GM12878 (cell line): ENCODE data around the gene ZBTB32. TPM values are rescaled to one million over a fixed set of nuclear protein-coding genes. Genes with fewer than 3 reads are reported as not detected.

Experiments
- BCL11A ChIP-seq: IDR thresholded peaks from 2 replicates; pipeline ENCODE4 v1.6.1; 2011; ENCODE audit warnings: low read depth, low read length
- BMI1 ChIP-seq: fragments of 450-650 bp; IDR thresholded peaks from 2 replicates; pipeline ENCODE4 v1.6.1; 2016; ENCODE audit warnings: mild to moderate bottlenecking, moderate library complexity, borderline replicate concordance
- BRCA1 ChIP-seq: IDR thresholded peaks from 2 replicates; pipeline ENCODE4 v1.6.1; 2011; ENCODE audit warnings: low read depth, low read length, improper control_type of control experiment
- CHD2 ChIP-seq: IDR thresholded peaks from 2 replicates; pipeline ENCODE4 v1.6.1; 2011; ENCODE audit warnings: low read depth, low read length, improper control_type of control experiment, borderline replicate concordance
- CREM ChIP-seq: IDR thresholded peaks from 2 replicates; pipeline ENCODE4 v1.6.1; 2014; ENCODE audit warnings: antibody characterized with exemption, low read depth
- EED ChIP-seq: sonication (generic); IDR thresholded peaks from 2 replicates; pipeline ENCODE4 v1.6.1; 2016; ENCODE audit warnings: antibody characterized with exemption, low read depth
- EGR1 ChIP-seq, 2 experiments: IDR thresholded peaks; 1 replicate in 1 of 2; 2 replicates in 1 of 2; pipeline ENCODE4 v1.6.1; 2011 to 2012; ENCODE audit warnings: low read depth in 2 of 2, low read length in 2 of 2, borderline replicate concordance in 1 of 2, mild to moderate bottlenecking in 1 of 2, moderate library complexity in 1 of 2
- ETV6 ChIP-seq, 2 experiments: fragments of 450-650 bp in 1 of 2; IDR thresholded peaks in 1 of 2; conservative IDR thresholded peaks in 1 of 2; 2 replicates each; pipeline ENCODE4 v1.6.1; 2014; ENCODE audit warnings: antibody characterized with exemption in 1 of 2, borderline replicate concordance in 1 of 2, low read depth in 1 of 2, mild to moderate bottlenecking in 1 of 2, moderate library complexity in 1 of 2
- NFIC ChIP-seq: IDR thresholded peaks from 2 replicates; pipeline ENCODE4 v1.6.1; 2012; ENCODE audit warnings: low read depth, mild to moderate bottlenecking, inconsistent platforms, low read length, moderate library complexity
- NFYA ChIP-seq: IDR thresholded peaks from 2 replicates; pipeline ENCODE4 v1.6.1; 2011; ENCODE audit warnings: low read depth, mild to moderate bottlenecking, low read length, improper control_type of control experiment, borderline replicate concordance
- NR2F1 ChIP-seq: fragments of 450-650 bp; conservative IDR thresholded peaks from 2 replicates; pipeline ENCODE4 v1.6.1; 2017; ENCODE audit warnings: mild to moderate bottlenecking
- NRF1 ChIP-seq: conservative IDR thresholded peaks from 2 replicates; pipeline ENCODE4 v1.6.1; 2011; ENCODE audit warnings: mild to moderate bottlenecking, low read depth, low read length, improper control_type of control experiment
- PML ChIP-seq: IDR thresholded peaks from 2 replicates; pipeline ENCODE4 v1.6.1; 2012; ENCODE audit warnings: low read length, inconsistent platforms
- POLR2A ChIP-seq: IDR thresholded peaks from 2 replicates; pipeline ENCODE4 v1.6.1; 2011; ENCODE audit warnings: low read depth, mild to moderate bottlenecking, low read length
- POLR2AphosphoS2 ChIP-seq: IDR thresholded peaks from 2 replicates; pipeline ENCODE4 v1.6.1; 2011; ENCODE audit warnings: low read depth, mild to moderate bottlenecking, low read length, improper control_type of control experiment, moderate library complexity
- RAD51 ChIP-seq: fragments of 450-650 bp; IDR thresholded peaks from 2 replicates; pipeline ENCODE4 v1.6.1; 2016; ENCODE audit warnings: moderate library complexity, mild to moderate bottlenecking, inconsistent platforms
- RCOR1 ChIP-seq: conservative IDR thresholded peaks from 2 replicates; pipeline ENCODE4 v1.6.1; 2012; ENCODE audit warnings: low read depth, low read length, improper control_type of control experiment
- RELA ChIP-seq: fragments of 450-650 bp; IDR thresholded peaks from 2 replicates; pipeline ENCODE4 v1.8.0; 2014; ENCODE audit warnings: borderline replicate concordance; ENCODE audit not compliant: partially characterized antibody
- SIX5 ChIP-seq: IDR thresholded peaks from 2 replicates; pipeline ENCODE4 v1.6.1; 2011; ENCODE audit warnings: mild to moderate bottlenecking, low read depth, low read length, moderate library complexity; ENCODE audit not compliant: severe bottlenecking
- SMAD1 ChIP-seq: fragments of 450-650 bp; IDR thresholded peaks from 2 replicates; pipeline ENCODE4 v1.6.1; 2018; ENCODE audit warnings: mild to moderate bottlenecking, low read depth; ENCODE audit not compliant: partially characterized antibody
- TAF1 ChIP-seq: IDR thresholded peaks from 2 replicates; pipeline ENCODE4 v1.6.1; 2011; ENCODE audit warnings: mild to moderate bottlenecking, low read depth, low read length, borderline replicate concordance
- ZBED1 ChIP-seq: IDR thresholded peaks from 2 replicates; pipeline ENCODE4 v1.6.1; 2016; ENCODE audit warnings: borderline replicate concordance
- ZNF622 ChIP-seq: fragments of 450-650 bp; IDR thresholded peaks from 2 replicates; pipeline ENCODE4 v1.6.1; 2017; ENCODE audit warnings: mild to moderate bottlenecking, inconsistent platforms
- ZSCAN29 ChIP-seq: fragments of 450-650 bp; IDR thresholded peaks from 2 replicates; pipeline ENCODE4 v1.6.1; 2017; ENCODE audit warnings: mild to moderate bottlenecking, moderate library complexity
- polyA plus RNA-seq, 11 experiments: library from polyadenylated mRNA; depleted of rRNA in 4 of 11; unstranded in 6 of 11; stranded (reverse) in 5 of 11; fragments of >200 nt; fragmentation: Nextera tagmentation in 4 of 11; fragmentation: Illumina TruSeq in 1 of 11; extraction: Ambion mirVana in 4 of 11; extraction: Trizol in 1 of 11; gene quantifications; 1 replicate in 1 of 11; 2 replicates in 10 of 11; pipeline versions ENCODE4 v1.2.1 to v1.2.3, GENCODE V29; 2011 to 2016; ENCODE audit warnings: inconsistent platforms in 2 of 11, missing spikeins in 2 of 11, low read depth in 1 of 11
- total RNA-seq, 4 experiments: library from RNA; depleted of rRNA in 3 of 4; stranded (reverse); fragments of >200 nt in 3 of 4; fragmentation: Illumina TruSeq in 1 of 4; extraction: Trizol in 1 of 4; gene quantifications; 2 replicates each; pipeline versions ENCODE4 v1.2.1 to v1.2.3, GENCODE V29; 2013 to 2021
- TF ChIP-seq, protein P1 (sequence below): IDR thresholded peaks from 2 replicates; pipeline ENCODE4 v1.6.1; 2011; ENCODE audit warnings: low read depth, low read length, improper control_type of control experiment, borderline replicate concordance
- TF ChIP-seq, protein P2 (sequence below): fragments of 450-650 bp; IDR thresholded peaks from 2 replicates; pipeline ENCODE4 v1.6.1; 2017; ENCODE audit warnings: low read depth, mild to moderate bottlenecking, moderate library complexity

The ZBTB32 gene
- total and polyA plus RNA-seq, 10 of the 15 experiments (the other 5 are each of a cell fraction or from before 2014, with no cell fraction given) = 1.0 to 46.7 (median 16.0) TPM

DNA sequence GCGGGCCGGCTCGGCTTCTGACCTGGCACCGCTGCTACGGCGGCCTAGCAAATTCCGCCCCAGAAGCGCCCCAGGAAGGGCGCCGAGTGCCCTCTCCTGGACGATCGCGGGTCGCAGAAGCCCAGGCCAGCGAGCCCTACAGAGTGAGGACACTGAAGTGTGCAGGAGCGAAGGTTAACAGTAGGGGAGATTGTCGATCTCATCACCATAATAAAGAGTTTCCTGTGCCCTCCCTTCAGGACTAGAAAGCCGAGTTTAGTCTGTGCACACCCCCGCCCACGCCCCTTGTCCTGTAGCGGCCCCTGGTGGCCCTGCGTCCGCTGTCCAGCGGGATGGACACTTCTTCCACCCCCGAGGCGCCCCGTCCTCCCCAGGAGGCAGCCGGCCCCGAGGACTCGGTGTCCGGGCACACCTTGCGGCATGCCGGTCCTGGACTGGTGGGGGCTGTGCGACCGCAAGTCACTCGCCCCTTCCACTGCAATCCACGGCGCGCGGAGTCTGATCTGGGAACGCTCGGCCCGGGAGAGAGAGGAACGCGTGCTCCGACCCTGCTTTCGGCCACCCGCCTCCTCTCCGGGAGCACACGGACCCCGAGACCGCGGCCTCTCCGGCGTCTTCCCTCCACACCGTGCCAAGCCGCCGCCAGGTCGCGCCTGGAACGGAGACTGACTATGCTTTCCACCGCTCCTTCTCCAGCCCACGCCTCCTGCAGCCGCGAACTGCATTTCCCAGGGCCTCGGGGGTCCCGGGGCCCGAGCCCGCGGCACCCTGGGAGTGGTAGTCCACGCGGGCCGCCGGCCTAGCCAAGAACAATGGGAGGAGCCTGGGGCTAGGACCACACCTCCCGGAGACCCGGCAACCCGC lies 12.7 kb downstream of the ZBTB32 start (continued):
- TF ChIP-seq BMI1 = no peak
- TF ChIP-seq RELA = peak; percentile 60
- no peak for TF ChIP-seq NFIC
- peak; percentile 77 for TF ChIP-seq POLR2A
- TF ChIP-seq, protein P1, sequence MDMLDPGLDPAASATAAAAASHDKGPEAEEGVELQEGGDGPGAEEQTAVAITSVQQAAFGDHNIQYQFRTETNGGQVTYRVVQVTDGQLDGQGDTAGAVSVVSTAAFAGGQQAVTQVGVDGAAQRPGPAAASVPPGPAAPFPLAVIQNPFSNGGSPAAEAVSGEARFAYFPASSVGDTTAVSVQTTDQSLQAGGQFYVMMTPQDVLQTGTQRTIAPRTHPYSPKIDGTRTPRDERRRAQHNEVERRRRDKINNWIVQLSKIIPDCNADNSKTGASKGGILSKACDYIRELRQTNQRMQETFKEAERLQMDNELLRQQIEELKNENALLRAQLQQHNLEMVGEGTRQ = no peak
- no peak for TF ChIP-seq SMAD1
- TF ChIP-seq RCOR1 = 0 out of 2 replicates have a peak, but pooled peaks have one; percentile 11
- peak; percentile 90; the same call in 1 of the 2 replicates for TF ChIP-seq CREM
- TF ChIP-seq ETV6 (conservative IDR thresholded peaks at IDR 0.05 in 1 of 2, IDR thresholded peaks at IDR 0.05 in 1 of 2; ENCODE audit: borderline replicate concordance in 1 of 2, low read depth in 1 of 2) = no peak
- no peak for TF ChIP-seq NFYA
- TF ChIP-seq ZBED1 = no peak
- peak; percentile 63; the same call in 1 of the 2 replicates for TF ChIP-seq NR2F1
- no peak for TF ChIP-seq BRCA1
- 0 out of 2 replicates have a peak, but pooled peaks have one; percentile 18 for TF ChIP-seq TAF1
- no peak for TF ChIP-seq ZNF622
- peak; percentile 69 to 93 for TF ChIP-seq EGR1 (IDR thresholded peaks at IDR 0.05; ENCODE audit: borderline replicate concordance in 1 of 2, low read depth in 2 of 2, low read length in 2 of 2)
- TF ChIP-seq ZSCAN29 = peak; percentile 48; the same call in 1 of the 2 replicates
- peak; percentile 58; the same call in 1 of the 2 replicates for TF ChIP-seq CHD2
- TF ChIP-seq BCL11A = 0 out of 2 replicates have a peak, but pooled peaks have one; percentile 20
- TF ChIP-seq SIX5 = peak; percentile 94
- TF ChIP-seq, protein P2, sequence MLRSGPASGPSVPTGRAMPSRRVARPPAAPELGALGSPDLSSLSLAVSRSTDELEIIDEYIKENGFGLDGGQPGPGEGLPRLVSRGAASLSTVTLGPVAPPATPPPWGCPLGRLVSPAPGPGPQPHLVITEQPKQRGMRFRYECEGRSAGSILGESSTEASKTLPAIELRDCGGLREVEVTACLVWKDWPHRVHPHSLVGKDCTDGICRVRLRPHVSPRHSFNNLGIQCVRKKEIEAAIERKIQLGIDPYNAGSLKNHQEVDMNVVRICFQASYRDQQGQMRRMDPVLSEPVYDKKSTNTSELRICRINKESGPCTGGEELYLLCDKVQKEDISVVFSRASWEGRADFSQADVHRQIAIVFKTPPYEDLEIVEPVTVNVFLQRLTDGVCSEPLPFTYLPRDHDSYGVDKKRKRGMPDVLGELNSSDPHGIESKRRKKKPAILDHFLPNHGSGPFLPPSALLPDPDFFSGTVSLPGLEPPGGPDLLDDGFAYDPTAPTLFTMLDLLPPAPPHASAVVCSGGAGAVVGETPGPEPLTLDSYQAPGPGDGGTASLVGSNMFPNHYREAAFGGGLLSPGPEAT = no peak
- no peak for TF ChIP-seq NRF1
- TF ChIP-seq POLR2AphosphoS2 = peak; percentile 92; the same call in 1 of the 2 replicates
- TF ChIP-seq EED = peak; percentile 14; the same call in 1 of the 2 replicates
- TF ChIP-seq PML = no peak
- TF ChIP-seq RAD51 = no peak
